Medulla oblongata (tissue), 1 donor: ENCODE results near the gene PTGFRN.

Experiments
- DNase-seq: peaks from one replicate; pipeline ENCODE4 v3.0.0-alpha.2; 2015; ENCODE audit errors: extremely low spot score

PTGFRN gene

GRCh38 chr1:116944613-116945012 is 34.9 kb downstream of the PTGFRN start:
- DNase-seq, result no peak

- DNase-seq, result no peak
Observed at GRCh38 chr1:116945421-116945820, 35.7 kb downstream of the PTGFRN start.

GRCh38 chr1:116945996-116946395 is 36.3 kb downstream of the PTGFRN start:
- no peak for DNase-seq

DNA sequence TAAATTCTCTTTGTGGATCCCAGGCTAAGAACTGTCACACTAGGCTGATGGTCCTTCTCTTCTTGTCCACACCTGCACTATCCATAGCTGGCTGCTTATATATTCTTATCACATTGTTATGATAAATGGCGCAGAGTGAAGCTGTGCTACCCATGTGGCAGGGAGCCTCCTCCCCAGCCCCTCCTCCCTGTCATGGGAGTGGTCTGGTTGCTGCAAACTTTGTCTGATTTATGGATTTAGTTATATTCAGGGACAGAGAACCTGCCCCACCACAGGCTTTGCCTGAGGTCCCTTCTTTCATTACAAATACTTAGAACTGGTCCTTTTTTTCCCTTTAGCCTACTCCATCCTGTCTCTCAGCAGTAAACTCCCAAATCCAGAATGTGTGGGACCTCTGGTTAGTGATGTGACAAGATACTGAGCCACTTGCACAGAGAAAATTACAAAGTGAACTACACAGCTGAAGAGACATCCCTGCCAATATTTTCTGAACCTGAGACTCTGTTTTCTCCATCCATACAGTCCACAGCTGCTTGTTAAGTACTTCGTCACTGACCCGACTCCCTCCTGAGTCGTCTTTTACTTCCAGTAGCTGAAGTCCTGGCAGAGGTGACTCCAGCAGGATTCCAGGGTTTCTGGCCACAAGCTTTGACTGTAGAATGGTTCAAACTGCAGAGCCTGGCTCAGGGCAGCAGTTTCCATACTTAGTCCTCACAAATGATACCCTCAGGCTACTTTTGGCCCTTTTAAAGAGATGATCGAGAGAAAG is 37.6 kb downstream of the PTGFRN start:
- DNase-seq, result no peak

- DNase-seq, result peak; percentile 25
Observed at GRCh38 chr1:116948046-116948445, 38.3 kb downstream of the PTGFRN start.

GRCh38 chr1:116948642-116949041 is 38.9 kb downstream of the PTGFRN start:
- DNase-seq, result no peak

- peak; percentile 80 for DNase-seq
Observed at GRCh38 chr1:116949213-116949985, 39.7 kb downstream of the PTGFRN start.

GRCh38 chr1:116950517-116951199 is 40.9 kb downstream of the PTGFRN start:
- peak; percentile 35 for DNase-seq

- peak; percentile 34 for DNase-seq
Observed at GRCh38 chr1:116951200-116951935, 41.7 kb downstream of the PTGFRN start.

GRCh38 chr1:116952738-116953275 is 43.1 kb downstream of the PTGFRN start:
- no peak for DNase-seq

GRCh38 chr1:116954440-116954839 is 44.7 kb downstream of the PTGFRN start:
- DNase-seq, result no peak

DNA sequence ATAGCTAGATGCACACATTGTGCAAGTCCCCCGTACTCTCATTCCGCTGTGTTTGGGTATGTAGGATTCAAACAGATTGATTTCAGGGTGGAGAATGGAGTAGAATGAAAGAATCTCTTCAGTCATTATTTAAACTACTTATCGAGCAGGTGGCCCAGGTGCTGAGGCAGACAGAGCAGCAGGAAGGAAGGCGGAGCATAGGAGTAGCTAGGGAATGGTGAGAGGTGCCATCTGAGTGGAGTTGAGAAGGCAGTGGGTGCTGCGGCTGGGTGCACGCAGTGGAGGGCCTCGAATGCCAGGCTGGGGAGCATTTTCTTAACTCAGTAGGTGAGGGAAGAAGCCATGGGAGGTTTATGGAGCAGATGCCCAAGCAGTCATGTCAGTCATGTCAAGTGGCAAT is 46.7 kb downstream of the PTGFRN start:
- DNase-seq, result no peak

DNA sequence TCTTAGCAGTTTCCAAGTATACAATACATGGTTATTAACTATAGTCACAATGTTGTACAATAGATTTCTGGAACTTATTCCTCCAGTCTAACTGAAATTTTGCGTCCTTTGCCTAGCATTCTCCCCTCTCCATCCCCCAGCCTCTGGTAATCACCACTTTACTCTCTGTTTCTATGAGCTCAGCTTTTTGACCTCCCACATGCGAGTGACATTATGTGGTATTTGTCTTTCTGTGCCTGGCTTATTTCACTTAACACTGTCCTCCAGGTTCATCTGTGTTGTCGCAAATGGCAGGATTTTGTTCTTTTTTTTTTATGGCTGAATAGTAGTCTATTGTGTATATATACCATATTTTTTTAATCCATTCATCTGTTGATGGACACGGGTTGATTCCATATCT is 47.9 kb downstream of the PTGFRN start:
- no peak for DNase-seq

DNA sequence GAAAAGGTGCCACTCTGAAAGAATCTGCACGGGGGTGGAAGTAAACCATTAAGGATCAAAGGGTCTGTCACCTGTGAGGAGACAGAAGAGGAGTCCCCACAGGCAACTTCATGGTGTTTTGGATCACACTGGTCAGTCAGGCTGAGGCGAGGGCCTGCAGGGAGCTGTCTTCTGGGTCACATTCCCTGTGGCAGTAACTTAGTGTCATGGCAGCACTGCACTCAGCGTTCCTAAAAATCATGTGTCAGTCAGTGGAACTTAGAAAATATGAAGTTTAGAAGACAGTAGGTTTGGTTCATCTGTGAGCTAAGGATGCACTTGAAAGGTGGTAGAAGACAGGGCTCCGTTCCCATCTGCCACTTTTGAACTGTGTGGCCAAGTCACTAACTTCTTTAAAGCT is 48.4 kb downstream of the PTGFRN start:
- no peak for DNase-seq

DNA sequence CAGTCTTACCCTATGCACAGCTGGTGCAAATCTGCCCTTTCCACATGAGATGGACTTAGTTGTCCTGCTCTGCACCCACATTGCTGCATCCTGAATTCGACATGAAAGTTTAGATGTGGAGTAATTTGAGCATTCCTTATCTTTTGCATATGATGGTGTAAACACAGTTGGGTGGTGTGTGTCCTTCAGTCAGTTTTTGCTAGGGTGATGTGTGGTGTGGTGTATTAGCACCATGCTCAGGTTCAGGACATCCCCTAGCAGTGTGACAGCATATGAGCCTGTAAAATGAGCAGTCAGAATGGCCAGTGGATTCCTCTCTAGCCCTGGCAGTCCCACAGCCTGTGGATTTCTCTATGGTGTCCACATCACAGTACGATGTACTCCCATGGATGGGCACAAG is 49.3 kb downstream of the PTGFRN start:
- DNase-seq, result no peak

DNA sequence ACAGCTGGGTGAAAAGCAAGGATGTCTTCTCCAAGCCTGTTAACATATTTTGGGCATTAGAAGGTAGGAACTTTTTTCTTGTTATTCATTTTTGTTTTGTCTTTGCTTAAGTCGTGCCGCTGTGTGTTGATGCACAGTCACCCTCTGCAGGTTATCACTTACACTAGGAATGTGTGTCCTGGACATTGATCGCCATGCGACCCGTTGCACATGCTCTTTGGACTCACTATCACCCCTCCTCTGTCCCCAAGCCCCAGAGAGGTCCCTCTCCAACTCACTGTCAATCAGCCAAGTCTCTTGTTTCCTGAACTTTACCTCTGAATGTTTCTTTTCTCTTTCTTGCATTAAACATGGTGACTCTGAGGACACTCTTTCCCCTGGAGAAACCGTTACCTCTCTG is 51.9 kb downstream of the PTGFRN start:
- no peak for DNase-seq

DNA sequence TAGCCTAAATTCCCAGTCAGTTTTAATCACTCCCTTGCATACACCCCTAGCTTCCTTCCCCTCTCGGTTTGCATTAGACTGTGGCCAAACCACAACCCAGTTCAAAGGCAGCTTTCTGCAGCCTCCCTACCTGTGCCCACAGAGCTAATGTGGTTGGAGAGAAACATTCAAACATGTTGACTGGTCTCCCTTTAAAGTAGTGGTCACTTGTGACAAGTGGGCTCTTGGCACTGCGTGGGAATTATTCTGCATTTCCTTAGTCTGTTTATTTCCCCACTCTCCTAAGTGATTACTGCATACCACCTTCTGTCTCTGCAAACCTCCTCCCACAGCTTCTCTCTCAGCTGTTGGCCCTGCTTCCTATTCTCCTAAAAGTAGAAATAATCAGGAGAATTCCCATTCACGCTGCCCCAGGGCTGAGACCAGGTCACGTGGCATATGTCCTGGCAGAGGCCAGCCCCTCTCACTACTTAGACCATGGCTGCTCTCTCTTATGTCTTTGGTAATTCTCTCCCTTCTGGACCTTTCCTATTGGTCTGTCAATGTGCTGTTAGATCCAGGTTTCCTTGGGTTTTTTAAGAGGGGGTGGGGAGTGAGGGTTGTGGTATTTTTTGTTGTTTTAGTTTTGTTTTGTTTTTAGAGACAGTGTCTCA is 53.4 kb downstream of the PTGFRN start:
- DNase-seq, result no peak

- DNase-seq, result no peak
Observed at GRCh38 chr1:116966791-116967190, 57.1 kb downstream of the PTGFRN start.

GRCh38 chr1:116968724-116969123 is 59.0 kb downstream of the PTGFRN start:
- DNase-seq, result no peak

DNA sequence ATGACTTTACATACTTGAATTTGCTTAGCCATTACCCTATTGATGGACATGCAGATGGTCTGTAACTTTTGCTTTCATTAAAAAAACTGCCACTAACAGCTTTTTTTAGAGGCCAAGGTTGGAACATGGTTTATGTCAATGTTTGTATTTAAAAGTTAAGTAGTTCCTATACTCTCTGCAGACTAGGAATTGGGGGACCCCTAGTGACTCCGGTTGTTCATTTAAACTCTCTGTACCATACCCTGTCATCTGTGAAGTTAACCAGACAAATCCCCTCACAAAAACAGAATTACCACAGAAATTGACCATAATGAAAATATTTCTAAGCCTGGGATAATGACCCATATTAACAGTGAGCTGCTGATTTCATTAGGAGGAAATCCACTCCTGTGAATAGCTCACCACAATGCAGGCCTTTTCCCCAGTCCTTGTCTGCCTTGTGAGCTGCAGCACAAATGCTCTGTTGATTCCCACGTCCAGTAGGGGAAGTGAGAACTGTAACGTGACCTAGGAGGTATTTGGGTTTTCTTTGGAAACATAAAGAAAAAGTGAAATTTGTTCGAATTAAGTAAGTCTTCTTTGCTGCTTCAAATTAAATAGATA is 61.6 kb downstream of the PTGFRN start:
- peak; percentile 39 for DNase-seq
